Sigmoid colon (tissue), 4 donors: ENCODE results near the gene SLC6A12.

Experiments
- EP300 ChIP-seq, 4 donors: sonication (generic); formaldehyde crosslinking; IDR thresholded peaks; one replicate each; pipeline ENCODE4 v1.6.1; 2017; ENCODE audit warnings: antibody characterized with exemption in 4 of 4
- POLR2A ChIP-seq, 2 donors: fragments of 450-650 bp; IDR thresholded peaks; one replicate each; pipeline ENCODE4 v1.6.1; 2016; ENCODE audit warnings: antibody characterized with exemption in 2 of 2, mild to moderate bottlenecking in 2 of 2, moderate library complexity in 2 of 2
- POLR2AphosphoS5 ChIP-seq, 4 donors: sonication (generic); formaldehyde crosslinking; IDR thresholded peaks; one replicate each; pipeline ENCODE4 v1.6.1; 2017; ENCODE audit warnings: antibody characterized with exemption in 4 of 4
- TF ChIP-seq, protein P1 (sequence below), 4 experiments: fragments of 450-650 bp in 3 of 4; fragments of 200-600 bp in 1 of 4; IDR thresholded peaks; one replicate each; pipeline ENCODE4 v1.5.1; 2016 to 2019; ENCODE audit warnings: antibody characterized with exemption in 4 of 4, mild to moderate bottlenecking in 3 of 4, moderate library complexity in 2 of 4

DNA sequence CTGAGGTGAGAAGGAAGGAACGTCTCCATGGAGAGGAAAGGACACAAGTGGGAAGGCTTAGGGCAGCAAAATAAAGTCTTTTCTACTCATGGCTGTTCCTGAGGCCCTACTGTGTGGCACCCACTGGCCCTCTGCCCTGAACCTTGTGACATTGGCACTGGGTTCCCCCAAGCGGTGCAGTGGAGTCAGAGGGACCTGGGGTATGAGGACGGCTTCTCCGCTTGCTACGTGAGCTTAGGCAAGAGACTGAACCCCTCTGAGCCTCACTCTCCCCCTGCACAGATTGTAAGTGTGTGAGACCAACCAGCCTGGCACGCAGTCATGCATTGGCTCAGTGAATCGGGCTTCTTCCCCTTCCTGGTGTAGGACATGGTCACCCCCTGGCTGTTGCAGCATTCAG is 19.7 kb downstream of the SLC6A12 start:
- TF ChIP-seq POLR2AphosphoS5 (IDR thresholded peaks at IDR 0.05), result no peak
- TF ChIP-seq, protein P1, sequence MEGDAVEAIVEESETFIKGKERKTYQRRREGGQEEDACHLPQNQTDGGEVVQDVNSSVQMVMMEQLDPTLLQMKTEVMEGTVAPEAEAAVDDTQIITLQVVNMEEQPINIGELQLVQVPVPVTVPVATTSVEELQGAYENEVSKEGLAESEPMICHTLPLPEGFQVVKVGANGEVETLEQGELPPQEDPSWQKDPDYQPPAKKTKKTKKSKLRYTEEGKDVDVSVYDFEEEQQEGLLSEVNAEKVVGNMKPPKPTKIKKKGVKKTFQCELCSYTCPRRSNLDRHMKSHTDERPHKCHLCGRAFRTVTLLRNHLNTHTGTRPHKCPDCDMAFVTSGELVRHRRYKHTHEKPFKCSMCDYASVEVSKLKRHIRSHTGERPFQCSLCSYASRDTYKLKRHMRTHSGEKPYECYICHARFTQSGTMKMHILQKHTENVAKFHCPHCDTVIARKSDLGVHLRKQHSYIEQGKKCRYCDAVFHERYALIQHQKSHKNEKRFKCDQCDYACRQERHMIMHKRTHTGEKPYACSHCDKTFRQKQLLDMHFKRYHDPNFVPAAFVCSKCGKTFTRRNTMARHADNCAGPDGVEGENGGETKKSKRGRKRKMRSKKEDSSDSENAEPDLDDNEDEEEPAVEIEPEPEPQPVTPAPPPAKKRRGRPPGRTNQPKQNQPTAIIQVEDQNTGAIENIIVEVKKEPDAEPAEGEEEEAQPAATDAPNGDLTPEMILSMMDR (IDR thresholded peaks at IDR 0.05), result no peak
- no peak for TF ChIP-seq POLR2A (IDR thresholded peaks at IDR 0.05)
- no peak for TF ChIP-seq EP300 (IDR thresholded peaks at IDR 0.05)
